PFSK-1 (cell line): ENCODE results near the gene PEX26.

Experiments
- FOXP2 ChIP-seq: optimal IDR thresholded peaks from 2 replicates; pipeline ENCODE3; 2011; ENCODE audit warnings: borderline replicate concordance, control low read depth, inconsistent platforms; ENCODE audit not compliant: insufficient read depth; ENCODE audit errors: extremely low read length, extremely low read depth
- POLR2AphosphoS5 ChIP-seq: IDR thresholded peaks from 2 replicates; pipeline ENCODE4 v1.6.1; 2012; ENCODE audit warnings: low read depth, mild to moderate bottlenecking, control low read depth, low read length, moderate library complexity
- SIN3A ChIP-seq: IDR thresholded peaks from 2 replicates; pipeline ENCODE4 v1.6.1; 2012; ENCODE audit warnings: mild to moderate bottlenecking, low read length, moderate library complexity, borderline replicate concordance; ENCODE audit not compliant: insufficient read depth
- TAF1 ChIP-seq: IDR thresholded peaks from 2 replicates; pipeline ENCODE4 v1.6.1; 2012; ENCODE audit warnings: low read length, control low read depth, borderline replicate concordance; ENCODE audit not compliant: insufficient read depth
- TF ChIP-seq, protein P1 (sequence below), 2 experiments: IDR thresholded peaks; 2 replicates each; pipeline versions ENCODE4 v1.6.1 to v1.8.0; 2011 to 2012; ENCODE audit warnings: low read depth in 2 of 2, low read length in 2 of 2, control low read depth in 1 of 2, inconsistent platforms in 1 of 2, mild to moderate bottlenecking in 1 of 2, moderate library complexity in 1 of 2; ENCODE audit not compliant: insufficient read depth in 1 of 2

The PEX26 gene

DNA sequence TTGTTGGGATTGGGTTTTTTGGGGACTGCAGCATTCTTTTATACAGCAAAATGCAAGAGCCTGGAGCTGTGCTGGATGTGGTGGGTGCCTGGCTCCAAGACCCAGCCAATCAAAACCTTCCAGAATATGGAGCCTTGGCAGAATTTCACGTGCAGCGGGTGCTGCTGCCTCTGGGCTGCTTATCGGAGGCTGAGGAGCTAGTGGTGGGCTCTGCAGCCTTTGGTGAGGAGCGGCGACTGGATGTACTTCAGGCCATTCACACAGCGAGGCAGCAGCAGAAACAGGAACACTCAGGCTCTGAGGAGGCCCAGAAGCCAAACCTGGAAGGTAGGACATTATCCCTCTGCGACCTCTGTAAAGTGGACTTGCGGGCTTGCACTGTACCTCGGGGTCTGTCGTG is 5.6 kb downstream of the PEX26 start:
- TF ChIP-seq POLR2AphosphoS5: no peak
- TF ChIP-seq FOXP2: no peak
- no peak for TF ChIP-seq TAF1
- TF ChIP-seq, protein P1, sequence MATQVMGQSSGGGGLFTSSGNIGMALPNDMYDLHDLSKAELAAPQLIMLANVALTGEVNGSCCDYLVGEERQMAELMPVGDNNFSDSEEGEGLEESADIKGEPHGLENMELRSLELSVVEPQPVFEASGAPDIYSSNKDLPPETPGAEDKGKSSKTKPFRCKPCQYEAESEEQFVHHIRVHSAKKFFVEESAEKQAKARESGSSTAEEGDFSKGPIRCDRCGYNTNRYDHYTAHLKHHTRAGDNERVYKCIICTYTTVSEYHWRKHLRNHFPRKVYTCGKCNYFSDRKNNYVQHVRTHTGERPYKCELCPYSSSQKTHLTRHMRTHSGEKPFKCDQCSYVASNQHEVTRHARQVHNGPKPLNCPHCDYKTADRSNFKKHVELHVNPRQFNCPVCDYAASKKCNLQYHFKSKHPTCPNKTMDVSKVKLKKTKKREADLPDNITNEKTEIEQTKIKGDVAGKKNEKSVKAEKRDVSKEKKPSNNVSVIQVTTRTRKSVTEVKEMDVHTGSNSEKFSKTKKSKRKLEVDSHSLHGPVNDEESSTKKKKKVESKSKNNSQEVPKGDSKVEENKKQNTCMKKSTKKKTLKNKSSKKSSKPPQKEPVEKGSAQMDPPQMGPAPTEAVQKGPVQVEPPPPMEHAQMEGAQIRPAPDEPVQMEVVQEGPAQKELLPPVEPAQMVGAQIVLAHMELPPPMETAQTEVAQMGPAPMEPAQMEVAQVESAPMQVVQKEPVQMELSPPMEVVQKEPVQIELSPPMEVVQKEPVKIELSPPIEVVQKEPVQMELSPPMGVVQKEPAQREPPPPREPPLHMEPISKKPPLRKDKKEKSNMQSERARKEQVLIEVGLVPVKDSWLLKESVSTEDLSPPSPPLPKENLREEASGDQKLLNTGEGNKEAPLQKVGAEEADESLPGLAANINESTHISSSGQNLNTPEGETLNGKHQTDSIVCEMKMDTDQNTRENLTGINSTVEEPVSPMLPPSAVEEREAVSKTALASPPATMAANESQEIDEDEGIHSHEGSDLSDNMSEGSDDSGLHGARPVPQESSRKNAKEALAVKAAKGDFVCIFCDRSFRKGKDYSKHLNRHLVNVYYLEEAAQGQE (IDR thresholded peaks at IDR 0.05; ENCODE audit: insufficient read depth in 1 of 2, low read depth in 2 of 2, low read length in 2 of 2): no peak
- no peak for TF ChIP-seq SIN3A

DNA sequence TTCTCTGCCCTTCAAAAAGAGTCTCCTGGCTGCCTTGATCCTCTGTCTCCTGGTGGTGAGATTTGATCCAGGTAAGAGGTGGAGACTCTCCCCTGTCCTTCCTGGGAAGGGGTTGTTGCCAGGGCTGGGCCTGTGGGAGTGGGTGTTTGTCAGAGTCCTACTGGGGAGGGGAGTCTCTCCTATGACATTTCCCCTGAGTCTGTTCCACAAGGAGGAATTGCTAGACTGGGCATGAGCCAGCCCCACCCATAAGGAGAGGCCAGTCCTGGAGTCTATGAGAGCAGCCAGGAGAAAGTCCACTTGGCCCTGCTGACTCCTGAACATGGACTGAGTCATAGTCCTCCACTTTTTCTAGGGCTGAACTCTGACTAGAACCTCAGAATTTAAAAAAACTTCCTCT is 7.4 kb downstream of the PEX26 start:
- TF ChIP-seq, protein P1 (IDR thresholded peaks at IDR 0.05; ENCODE audit: insufficient read depth in 1 of 2, low read depth in 2 of 2, low read length in 2 of 2): no peak
- TF ChIP-seq POLR2AphosphoS5 (no peak), TAF1 (no peak), SIN3A (no peak), FOXP2 (no peak)

DNA sequence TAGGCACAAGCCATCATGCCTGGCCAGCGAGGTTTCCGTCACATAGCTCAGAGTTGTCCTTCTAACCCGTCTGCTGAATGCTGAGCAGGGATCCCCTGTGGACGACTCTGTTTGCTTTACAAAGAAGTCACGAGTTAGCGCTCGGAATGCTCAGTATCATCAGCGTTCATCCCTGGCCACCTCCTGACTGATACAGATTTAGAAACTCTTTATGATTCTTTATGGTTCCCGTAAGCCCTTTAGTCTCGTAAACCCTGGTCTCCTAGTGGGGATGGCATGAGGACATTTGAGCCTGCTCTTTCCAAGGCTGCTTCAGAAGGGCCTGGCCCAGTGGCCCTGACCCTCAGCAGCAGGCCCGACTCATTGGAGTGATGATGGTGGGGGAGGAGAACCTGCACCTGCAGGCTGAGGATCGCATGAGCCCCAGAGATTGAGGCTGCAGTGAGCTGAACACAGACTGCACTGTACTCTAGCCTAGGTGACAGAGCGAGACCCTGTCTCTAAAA is 9.6 kb downstream of the PEX26 start:
- TF ChIP-seq TAF1 (no peak), SIN3A (no peak)
- TF ChIP-seq, protein P1 (IDR thresholded peaks at IDR 0.05; ENCODE audit: insufficient read depth in 1 of 2, low read depth in 2 of 2, low read length in 2 of 2): no peak

DNA sequence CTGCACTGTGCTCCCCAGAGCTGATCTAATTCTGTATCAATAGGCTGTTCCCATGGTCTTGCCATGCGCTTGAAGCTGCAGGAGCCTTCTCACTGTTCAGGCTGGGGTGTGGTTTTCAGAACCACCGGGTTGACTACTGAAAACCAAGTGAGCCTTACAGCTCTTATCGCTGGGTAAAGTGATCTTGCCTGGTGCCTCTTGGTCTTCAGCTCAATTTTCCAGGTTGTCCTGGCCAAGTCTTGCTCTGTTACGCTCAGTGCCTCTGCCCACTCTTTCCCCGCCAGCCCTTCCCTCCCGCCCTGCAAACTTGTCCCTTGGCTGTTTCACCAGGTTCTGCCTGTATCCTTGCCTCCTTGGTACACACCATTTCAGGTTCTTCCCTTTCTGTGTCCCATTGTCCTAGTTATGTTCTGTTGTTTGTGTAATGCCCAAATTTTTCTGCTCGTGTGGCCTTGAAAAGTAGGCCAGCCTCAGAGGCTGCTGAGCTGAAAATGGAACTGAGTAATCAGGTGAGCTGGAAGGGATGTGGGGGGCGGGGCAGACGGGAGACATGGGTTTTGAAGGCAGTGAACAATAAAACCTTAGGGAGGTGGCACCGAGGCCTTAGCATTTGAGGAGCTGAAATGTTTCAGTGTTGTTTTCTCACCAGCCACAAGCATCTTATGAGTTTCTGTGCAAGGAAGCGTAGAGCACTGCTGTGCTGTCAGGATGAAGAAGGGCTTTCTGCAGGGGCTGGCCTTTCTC is 11.2 kb downstream of the PEX26 start:
- no peak for TF ChIP-seq SIN3A
- TF ChIP-seq, protein P1 (IDR thresholded peaks at IDR 0.05; ENCODE audit: insufficient read depth in 1 of 2, low read depth in 2 of 2, low read length in 2 of 2): no peak
- TF ChIP-seq TAF1: no peak
- TF ChIP-seq POLR2AphosphoS5: no peak
- TF ChIP-seq FOXP2: no peak

DNA sequence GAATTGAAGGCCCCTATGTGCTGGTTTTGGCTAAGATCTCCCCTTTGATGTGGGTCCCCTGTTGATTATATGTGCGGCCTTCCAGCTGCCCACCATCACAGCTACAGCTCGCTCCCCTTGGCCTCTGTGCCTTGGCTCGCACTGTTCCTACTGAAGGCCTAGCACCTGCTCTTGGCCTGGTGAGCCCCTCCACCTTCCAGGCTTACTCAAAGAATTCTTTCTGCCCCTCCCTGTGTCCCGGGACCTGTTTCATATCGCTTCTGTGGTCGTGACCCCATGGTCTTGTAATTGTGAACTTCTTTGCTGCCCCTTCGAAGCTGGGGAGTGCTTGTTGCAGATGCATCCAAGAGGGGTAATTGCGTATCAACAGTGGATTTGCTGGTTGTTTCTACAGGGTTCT is 12.5 kb downstream of the PEX26 start:
- TF ChIP-seq POLR2AphosphoS5: no peak
